ENCODE results near the gene SLC29A3. TPM values are rescaled to one million over a fixed set of nuclear protein-coding genes. Genes with fewer than 3 reads are reported as not detected.

Gene SLC29A3
- total RNA-seq = 1 to 10 TPM in 3 of 4 donors, under 1 TPM in 1; 0.87 to 3.1 (median 2.3) TPM

DNA sequence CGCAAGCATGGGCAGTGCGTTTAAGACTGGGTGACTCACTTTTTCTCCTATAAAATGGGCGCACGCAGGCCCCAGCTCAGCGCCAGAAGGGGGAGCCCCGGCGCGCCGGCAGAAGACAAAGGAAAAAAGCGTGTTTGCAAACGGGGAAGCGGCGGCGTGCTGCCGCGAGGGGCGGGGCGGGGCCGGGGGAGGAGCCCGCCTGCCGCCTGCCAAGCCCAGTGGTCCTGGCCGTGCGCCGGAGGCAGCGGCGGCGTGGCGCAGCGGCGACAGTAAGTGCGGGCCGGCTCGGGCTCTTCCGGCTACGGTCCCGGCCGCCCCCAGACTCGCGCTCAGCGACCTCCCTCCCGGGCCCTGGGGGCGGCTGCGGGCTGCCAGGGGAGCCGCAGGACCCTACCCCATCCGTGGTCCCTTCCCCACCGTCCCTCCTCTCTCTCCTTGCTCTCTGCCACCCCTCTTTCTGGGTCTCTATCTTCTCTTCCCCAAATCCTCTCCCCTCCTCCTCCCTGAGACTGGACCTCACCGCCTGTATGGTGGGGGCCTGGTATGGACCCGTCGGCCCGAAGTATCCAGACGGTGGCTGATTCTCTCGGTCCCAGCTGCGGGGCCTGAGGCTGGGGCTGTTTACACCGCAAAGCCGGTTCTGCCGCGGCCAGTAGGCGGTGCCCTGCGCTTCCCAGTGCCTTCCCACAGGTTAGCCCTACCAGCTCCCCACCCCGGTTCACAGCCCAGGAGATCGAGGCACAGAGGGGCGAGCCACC, at the start of gene SLC29A3:
TSS of gene SLC29A3 (plus strand) at position 218 of the 758 bp plus-strand sequence. CDS start at position 269, 51 bp downstream.
- H3K27ac ChIP-seq = peak within 1 kb of the TSS; percentile 73 to 92 (median 84)
- peaks cover 10 to 31% (median 15%) of the 10 kb centered on the region in 3 donors for H3K4me1 ChIP-seq
- WGBS, 2 donors = 0 to 1% methylated on average over 21 to 28 of the region's 62 CpGs
- H3K9me3 ChIP-seq = no peaks in the 10 kb centered on the region
- TF ChIP-seq POLR2A (IDR thresholded peaks at IDR 0.05) = peak in 2 of 4 donors; percentile 76 to 81
- TF ChIP-seq, protein P1, sequence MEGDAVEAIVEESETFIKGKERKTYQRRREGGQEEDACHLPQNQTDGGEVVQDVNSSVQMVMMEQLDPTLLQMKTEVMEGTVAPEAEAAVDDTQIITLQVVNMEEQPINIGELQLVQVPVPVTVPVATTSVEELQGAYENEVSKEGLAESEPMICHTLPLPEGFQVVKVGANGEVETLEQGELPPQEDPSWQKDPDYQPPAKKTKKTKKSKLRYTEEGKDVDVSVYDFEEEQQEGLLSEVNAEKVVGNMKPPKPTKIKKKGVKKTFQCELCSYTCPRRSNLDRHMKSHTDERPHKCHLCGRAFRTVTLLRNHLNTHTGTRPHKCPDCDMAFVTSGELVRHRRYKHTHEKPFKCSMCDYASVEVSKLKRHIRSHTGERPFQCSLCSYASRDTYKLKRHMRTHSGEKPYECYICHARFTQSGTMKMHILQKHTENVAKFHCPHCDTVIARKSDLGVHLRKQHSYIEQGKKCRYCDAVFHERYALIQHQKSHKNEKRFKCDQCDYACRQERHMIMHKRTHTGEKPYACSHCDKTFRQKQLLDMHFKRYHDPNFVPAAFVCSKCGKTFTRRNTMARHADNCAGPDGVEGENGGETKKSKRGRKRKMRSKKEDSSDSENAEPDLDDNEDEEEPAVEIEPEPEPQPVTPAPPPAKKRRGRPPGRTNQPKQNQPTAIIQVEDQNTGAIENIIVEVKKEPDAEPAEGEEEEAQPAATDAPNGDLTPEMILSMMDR (IDR thresholded peaks at IDR 0.05) = peak; percentile 51 to 68 (median 61)
- peak; percentile 31 for DNase-seq
- peaks cover 0 to 16% (median 0%) of the 10 kb centered on the region in 3 donors for H3K36me3 ChIP-seq
- peak within 1 kb of the TSS; percentile 54 to 89 (median 66) for H3K4me3 ChIP-seq
- intact Hi-C loops (cut with DNase I) = loop anchor here (5.0 to 10.0 kb wide), 3 partner anchors 66 to 386 kb away; no protein-coding TSS in a partner anchor
- peaks cover 0 to 6% (median 0%) of the 10 kb centered on the region in 4 donors for H3K27me3 ChIP-seq

DNA sequence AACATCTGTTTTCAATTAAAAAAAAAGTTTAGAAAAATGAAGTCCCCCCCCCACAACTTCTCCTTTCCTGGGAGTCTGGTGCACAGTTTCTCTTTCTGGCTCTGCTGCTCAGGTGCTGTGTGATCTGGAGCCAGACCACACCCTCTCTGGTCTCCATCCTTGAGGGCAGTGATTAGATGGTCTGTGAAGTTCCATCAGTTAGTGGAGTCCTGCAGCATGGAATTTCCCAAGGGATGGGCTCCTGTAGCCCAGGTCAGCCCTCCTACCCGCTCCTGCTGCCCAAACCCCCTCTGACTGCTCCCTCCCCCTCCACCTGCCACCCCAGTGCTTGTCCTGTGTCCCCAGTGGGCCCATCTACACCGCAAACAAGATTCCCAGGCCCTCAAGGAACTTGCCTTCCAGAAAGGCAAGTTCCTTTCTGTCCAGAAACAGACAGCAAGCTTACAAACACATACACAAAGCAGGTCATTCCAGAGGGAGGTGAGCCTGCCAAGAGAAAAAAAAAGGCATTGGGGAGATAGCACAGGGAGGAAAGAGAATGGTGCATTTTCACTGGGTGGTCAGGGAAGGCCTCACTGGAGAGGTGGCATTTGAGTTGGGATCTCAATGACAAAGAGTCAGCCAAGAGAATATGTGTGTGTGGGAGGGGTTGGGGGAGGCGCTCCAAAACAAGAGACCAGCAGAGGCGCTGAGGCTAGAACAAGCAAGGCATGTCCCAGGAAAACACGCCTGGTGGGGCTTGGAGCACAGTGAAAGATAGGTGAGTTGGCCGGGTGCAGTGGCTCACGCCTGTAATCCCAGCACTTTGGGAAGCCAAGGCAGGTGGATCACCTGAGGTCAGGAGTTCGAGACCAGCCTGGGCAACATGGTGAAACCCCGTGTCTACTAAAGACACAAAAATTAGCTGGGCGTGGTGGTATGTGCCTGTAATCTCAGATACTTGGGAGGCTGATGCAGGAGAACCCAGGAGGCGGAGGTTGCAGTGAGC, 49.5 kb upstream of the SLC29A3 start:
- Histone ChIP-seq H3K9me3 (no peaks in the 10 kb centered on the region), H3K27me3 (no peaks in the 10 kb centered on the region), H3K27ac (peak overlapping the region in 3 of 4 donors; percentile 4 to 46 (median 19)), H3K4me1 (peaks cover 5 to 73% (median 24%) of the 10 kb centered on the region in 3 donors), H3K4me3 (no peak overlapping the region), H3K36me3 (no peaks in the 10 kb centered on the region)
- WGBS, 2 donors = 32 to 49% methylated on average over 8 to 9 of the region's 11 CpGs
- TF ChIP-seq, protein P1 (IDR thresholded peaks at IDR 0.05) = no peak
- TF ChIP-seq POLR2A (IDR thresholded peaks at IDR 0.05) = no peak
- intact Hi-C loops (cut with DNase I) = no loop called here
- no peak for DNase-seq

DNA sequence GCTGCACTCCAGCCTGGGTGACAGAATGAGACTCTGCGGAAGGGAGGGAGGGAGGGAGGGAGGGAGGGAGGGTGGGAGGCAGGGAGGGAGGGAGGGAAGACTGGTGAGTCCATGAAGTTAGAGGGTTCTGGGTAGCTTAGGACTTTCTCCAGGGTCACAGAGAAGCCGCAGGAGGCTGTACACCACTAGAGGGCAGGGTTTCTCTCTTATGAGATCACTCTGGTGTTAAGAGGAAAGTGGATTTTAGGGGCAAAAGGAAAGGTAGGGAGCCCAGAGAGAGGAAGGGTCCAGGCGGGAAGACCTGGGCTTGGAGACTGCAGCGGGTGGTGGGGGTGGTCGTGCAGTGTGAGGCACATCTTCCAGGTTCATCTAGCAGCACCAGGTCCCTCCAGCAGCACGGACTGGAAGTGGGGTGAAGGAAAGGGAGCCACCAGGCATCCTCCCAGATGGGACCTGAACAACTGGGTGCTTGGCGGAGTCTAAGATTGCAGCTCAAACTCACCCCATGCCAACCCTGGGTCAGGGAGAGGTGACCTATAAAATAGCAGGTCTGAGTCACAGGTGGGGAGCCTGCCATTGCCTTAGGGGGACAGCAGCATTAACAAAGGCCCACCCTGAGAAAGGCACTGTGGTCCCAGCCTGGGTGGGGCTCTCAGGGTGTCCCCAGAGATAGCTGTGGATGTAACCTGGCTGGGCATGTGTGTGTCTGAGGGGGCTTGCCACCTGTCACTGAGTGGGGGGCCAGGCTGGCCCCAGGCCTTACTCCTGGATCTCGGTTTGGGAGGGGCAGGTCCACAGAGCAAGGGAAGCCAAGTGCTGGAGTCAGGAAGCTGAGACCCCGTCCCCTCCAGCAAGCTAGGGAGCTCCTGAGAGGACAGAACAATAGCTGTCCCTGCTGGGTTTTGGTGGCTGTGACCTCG, 48.5 kb upstream of the SLC29A3 start:
- Histone ChIP-seq H3K36me3 (no peaks in the 10 kb centered on the region), H3K27ac (peak overlapping the region in 1 of 4 donors; percentile 21), H3K9me3 (no peaks in the 10 kb centered on the region), H3K4me1 (peaks cover 5 to 63% (median 24%) of the 10 kb centered on the region in 3 donors), H3K4me3 (no peak overlapping the region), H3K27me3 (no peaks in the 10 kb centered on the region)
- TF ChIP-seq, protein P1 (IDR thresholded peaks at IDR 0.05) = peak; percentile 12 to 61 (median 38)
- TF ChIP-seq POLR2A (IDR thresholded peaks at IDR 0.05) = no peak
- 41 to 58% methylated on average over 7 to 10 of the region's 10 CpGs for WGBS, 2 donors
- intact Hi-C loops (cut with DNase I) = no loop called here
- DNase-seq = no peak

DNA sequence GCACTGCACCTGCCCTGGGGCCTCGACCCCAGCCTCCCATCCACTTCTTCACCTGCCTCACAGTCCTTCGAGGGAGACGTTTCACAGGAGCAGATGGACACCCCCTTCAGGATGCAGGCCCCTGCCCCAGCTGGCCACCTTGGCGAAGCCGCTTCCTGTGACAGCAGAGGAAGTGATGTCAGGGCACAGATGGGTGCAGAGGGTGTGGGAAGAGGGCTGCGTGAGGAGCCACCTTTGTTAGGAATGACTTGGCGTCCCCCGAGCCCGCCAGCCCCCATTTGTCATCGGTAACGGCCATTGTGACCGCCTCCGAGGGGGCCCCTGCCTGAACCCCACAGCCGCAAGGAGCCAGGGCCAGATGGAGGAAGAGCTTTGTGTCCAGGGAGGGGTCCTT, 47.4 kb upstream of the SLC29A3 start:
- intact Hi-C loops (cut with DNase I) = no loop called here
- 63 to 83% methylated on average over 1 to 12 of the region's 14 CpGs for WGBS, 2 donors
- no peak overlapping the region for H3K4me3 ChIP-seq
- TF ChIP-seq, protein P1 (IDR thresholded peaks at IDR 0.05) = no peak
- TF ChIP-seq POLR2A (IDR thresholded peaks at IDR 0.05) = no peak
- no peak for DNase-seq
- H3K27me3 ChIP-seq = no peaks in the 10 kb centered on the region
- H3K9me3 ChIP-seq = no peaks in the 10 kb centered on the region
- H3K27ac ChIP-seq = no peak overlapping the region
- H3K36me3 ChIP-seq = no peaks in the 10 kb centered on the region
- H3K4me1 ChIP-seq = peaks cover 5 to 52% (median 19%) of the 10 kb centered on the region in 3 donors
